NCI-H146 treated with DMSO at 0.1 percent for 48 hours (cell line): Measurements from ENCODE around the gene TRIM34.
"Not testable (repeated sequence)": the region's sequence is repeated elsewhere in the genome, so short reads cannot be mapped to it uniquely, and the experiment has no call there.

Source experiments
- DNase-seq: peaks from one replicate; lab custom pipeline; 2025; ENCODE audit not compliant: unreplicated experiment; lab: John Stamatoyannopoulos, UW

Gene TRIM34

GRCh38 chr11:5683620-5684019 lies 58.8 kb downstream of the TRIM34 start:
- not testable (repeated sequence) for DNase-seq

GRCh38 chr11:5684036-5684645 lies 59.3 kb downstream of the TRIM34 start:
- no peak for DNase-seq

DNA sequence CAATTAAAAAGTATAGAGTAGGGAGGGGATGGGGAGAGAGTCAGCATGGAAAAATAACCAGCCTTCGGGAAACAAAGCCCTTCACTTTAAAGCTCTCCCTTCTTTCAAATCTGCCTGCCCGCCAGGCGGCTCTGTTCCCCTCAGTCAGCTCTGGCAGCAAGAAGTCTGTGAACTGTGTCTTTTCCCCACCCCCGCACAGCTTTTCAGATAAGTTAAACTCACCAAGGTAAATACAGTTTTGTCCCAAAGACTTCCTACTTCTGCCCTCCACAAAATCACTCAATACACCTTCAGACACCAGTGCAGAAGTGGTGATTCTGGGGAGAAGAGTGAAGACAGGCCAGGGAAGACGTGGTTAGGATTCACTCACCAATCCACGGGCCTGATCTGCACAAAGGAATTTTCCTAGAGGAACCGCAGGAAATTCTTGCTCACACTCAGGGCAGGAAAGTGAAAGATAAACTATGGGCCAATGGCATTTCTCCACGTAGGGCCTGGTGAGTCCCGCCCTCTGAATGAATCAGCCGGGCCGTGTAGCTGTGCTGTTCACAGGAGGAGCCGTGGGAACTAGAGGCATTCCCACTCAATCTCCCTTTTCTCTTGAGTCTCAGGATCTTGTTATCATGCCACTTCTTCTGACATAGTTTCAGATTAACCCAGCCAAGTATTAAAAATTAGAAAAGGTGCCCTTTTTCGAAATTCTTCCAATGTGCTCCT lies 60.0 kb downstream of the TRIM34 start, which contains the start of gene TRIM5:
Gene TRIM5, minus strand, starts transcription at position 429 of the 717 bp plus-strand sequence. CDS start 4,897 bp downstream, outside the sequence.
- DNase-seq = no peak

DNA sequence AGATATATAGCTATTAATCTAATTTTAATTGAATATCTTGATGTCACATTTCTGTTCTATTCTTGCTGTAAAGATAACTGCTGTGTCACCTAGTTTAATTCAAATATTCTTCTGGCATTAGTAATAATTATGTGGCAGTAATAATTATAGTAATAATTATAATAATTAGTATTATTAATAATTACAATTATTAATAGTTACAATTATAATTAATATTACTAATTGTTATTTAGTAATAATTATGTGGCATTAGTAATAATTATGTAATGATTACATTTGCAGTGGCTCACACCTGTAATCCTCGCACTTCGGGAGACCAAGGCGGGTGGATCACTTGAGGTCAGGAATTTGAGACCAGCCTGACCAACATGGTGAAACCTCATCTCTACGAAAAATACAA lies 61.6 kb downstream of the TRIM34 start:
- DNase-seq = no peak

- no peak for DNase-seq
Observed at GRCh38 chr11:5688482-5688881, 63.7 kb downstream of the TRIM34 start.

GRCh38 chr11:5689551-5689983 lies 64.8 kb downstream of the TRIM34 start, which contains the start of gene TRIM22:
Gene TRIM22 (plus strand): TSS chr11:5689790. CDS start chr11:5696233, 6,443 bp downstream.
- no peak for DNase-seq

DNA sequence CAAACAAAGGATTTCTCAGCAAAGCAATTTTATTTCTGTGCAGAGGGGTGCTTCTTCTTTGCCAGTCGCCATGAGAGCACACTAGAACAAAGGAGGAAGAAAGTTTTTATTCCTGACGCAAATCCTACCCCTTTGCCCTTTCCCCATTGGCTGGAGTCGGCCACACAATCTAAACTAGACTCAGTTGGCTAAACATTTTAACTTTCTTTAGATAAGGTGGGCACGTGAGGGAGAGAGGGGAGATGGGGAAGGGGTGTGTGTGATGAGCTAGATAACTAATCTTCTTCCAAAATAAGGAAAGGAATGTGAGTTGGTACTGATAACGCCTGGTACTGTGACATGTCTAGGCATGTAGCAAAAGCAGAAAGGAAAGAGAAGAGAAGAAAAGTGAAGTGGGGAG lies 65.4 kb downstream of the TRIM34 start:
- DNase-seq = no peak

GRCh38 chr11:5690736-5691135 lies 65.9 kb downstream of the TRIM34 start:
- DNase-seq = no peak

DNA sequence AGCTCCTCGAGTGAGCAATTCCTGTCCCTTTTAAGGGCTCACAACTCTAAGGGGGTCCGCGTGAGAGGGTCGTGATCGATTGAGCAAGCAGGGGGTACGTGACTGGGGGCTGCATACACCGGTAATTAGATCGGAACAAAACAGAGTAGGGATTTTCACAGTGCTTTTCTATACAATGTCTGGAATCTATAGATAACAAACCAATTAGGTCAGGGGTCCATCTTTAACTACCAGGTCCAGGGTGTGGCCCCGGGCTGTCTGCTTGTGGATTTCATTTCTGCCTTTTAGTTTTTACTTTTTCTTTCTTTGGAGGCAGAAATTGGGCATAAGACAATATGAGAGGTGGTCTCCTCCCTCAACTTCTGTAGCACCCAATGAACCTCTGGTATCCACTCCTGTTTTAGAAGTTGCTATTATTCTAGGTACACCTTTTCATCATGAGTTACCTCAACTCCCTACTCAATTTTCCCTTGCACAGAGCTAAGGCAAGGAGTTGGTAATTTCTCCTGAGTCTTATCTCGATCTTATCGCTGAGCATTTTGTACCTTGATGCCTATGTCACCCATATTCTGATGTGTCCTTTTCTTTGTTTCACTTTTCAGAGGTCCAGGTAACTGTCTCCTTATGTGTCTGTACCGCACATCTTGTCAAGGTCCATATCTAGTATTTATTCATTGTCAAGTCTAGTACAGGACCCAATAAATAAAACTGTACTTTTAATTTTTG lies 66.6 kb downstream of the TRIM34 start:
- DNase-seq = not testable (repeated sequence)

DNA sequence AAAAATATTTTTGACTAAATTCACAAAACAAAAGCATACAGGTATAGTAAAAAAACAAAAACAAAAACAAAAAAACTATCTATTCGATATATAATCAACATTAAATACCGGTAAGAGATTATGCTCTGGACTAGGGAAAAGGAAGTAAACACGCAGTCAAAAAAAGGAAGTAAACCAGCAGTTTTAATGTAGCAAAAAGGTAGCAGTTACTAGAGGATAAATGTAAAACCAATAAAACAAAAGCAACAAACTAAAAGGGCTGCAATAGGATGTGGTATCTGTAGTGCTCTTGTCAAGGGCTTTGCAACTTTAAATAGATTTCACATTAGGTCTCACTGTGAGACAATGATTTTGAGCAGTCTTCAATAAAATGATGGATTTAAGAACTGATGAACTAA lies 67.2 kb downstream of the TRIM34 start:
- DNase-seq = no peak
